T-helper 2 cell treated with Interferon-gamma antibody and Interleukin-4, amounts not matched to agents 100 ng/mL and 5 ng/mL, for 36 hours (primary cell): ENCODE results near the gene PDZD2. TPM values are rescaled to one million over a fixed set of nuclear protein-coding genes. Genes with fewer than 3 reads are reported as not detected.
"Not testable (repeated sequence)": the region's sequence is repeated elsewhere in the genome, so short reads cannot be mapped to it uniquely, and the experiment has no call there.

ENCODE experiments used
- intact Hi-C: fragments of 100-400 bp; cut with micrococcal nuclease; formaldehyde crosslinking; loops from one replicate; pipeline ENCODE4 v1.15.1; 2023
- total RNA-seq: library from RNA; stranded (reverse); gene quantifications from 2 replicates; pipeline ENCODE4 v1.2.3, GENCODE V29; 2022

Gene PDZD2
- total RNA-seq, 1 donor from 2014 or later = not detected

GRCh38 chr5:32029781-32030180 lies 390.9 kb downstream of the PDZD2 start:
- intact Hi-C loops = no loop called here

GRCh38 chr5:32030222-32030621 lies 391.3 kb downstream of the PDZD2 start:
- intact Hi-C loops = no loop called here

- intact Hi-C loops = no loop called here
Measured at GRCh38 chr5:32030686-32031085, 391.8 kb downstream of the PDZD2 start.

GRCh38 chr5:32031089-32031488 lies 392.2 kb downstream of the PDZD2 start:
- intact Hi-C loops = no loop called here

GRCh38 chr5:32038523-32038922 lies 399.6 kb downstream of the PDZD2 start:
- intact Hi-C loops = no loop called here

- intact Hi-C loops = not testable (repeated sequence)
Measured at GRCh38 chr5:32039133-32039532, 400.2 kb downstream of the PDZD2 start.

- intact Hi-C loops = not testable (repeated sequence)
Measured at GRCh38 chr5:32039601-32040000, 400.7 kb downstream of the PDZD2 start.

GRCh38 chr5:32040181-32040695 lies 401.3 kb downstream of the PDZD2 start:
- intact Hi-C loops = not testable (repeated sequence)

- intact Hi-C loops = no loop called here
Measured at GRCh38 chr5:32042551-32042961, 403.6 kb downstream of the PDZD2 start.

- intact Hi-C loops = no loop called here
Measured at GRCh38 chr5:32043105-32043504, 404.2 kb downstream of the PDZD2 start.

- intact Hi-C loops = no loop called here
Measured at GRCh38 chr5:32044434-32044833, 405.5 kb downstream of the PDZD2 start.

- intact Hi-C loops = no loop called here
Measured at GRCh38 chr5:32044939-32045338, 406.0 kb downstream of the PDZD2 start.

GRCh38 chr5:32047056-32047455 lies 408.1 kb downstream of the PDZD2 start:
- intact Hi-C loops = no loop called here

- intact Hi-C loops = no loop called here
Measured at GRCh38 chr5:32051796-32052195, 412.9 kb downstream of the PDZD2 start.

GRCh38 chr5:32055891-32056866 lies 417.2 kb downstream of the PDZD2 start:
- intact Hi-C loops = no loop called here

- intact Hi-C loops = no loop called here
Measured at GRCh38 chr5:32057187-32058096, 418.5 kb downstream of the PDZD2 start.

- intact Hi-C loops = no loop called here
Measured at GRCh38 chr5:32058101-32058500, 419.2 kb downstream of the PDZD2 start.

- intact Hi-C loops = no loop called here
Measured at GRCh38 chr5:32058997-32059396, 420.1 kb downstream of the PDZD2 start.

- intact Hi-C loops = no loop called here
Measured at GRCh38 chr5:32059761-32060530, 421.0 kb downstream of the PDZD2 start.

GRCh38 chr5:32061236-32061635 lies 422.3 kb downstream of the PDZD2 start:
- intact Hi-C loops = no loop called here

- intact Hi-C loops = no loop called here
Measured at GRCh38 chr5:32066448-32066847, 427.5 kb downstream of the PDZD2 start.
